Measurements from ENCODE around the gene PEX10. TPM values are rescaled to one million over a fixed set of nuclear protein-coding genes. Genes with fewer than 3 reads are reported as not detected.

PEX10 gene
- polyA plus RNA-seq, 1 donor from 2014 or later = 30.1 TPM

GRCh38 chr1:2396476-2396875, 15.9 kb downstream of the PEX10 start:
- H3K27me3 ChIP-seq (ENCODE audit: insufficient read depth, low read depth, low read length) = no peaks in the 10 kb centered on the region
- no peaks in the 10 kb centered on the region for H4K20me1 ChIP-seq (ENCODE audit: insufficient read depth)
- no peak overlapping the region for H2AFZ ChIP-seq (ENCODE audit: low read depth, low read length)
- no peak overlapping the region for H3K9ac ChIP-seq (ENCODE audit: low read length)
- H3K4me3 ChIP-seq (ENCODE audit: low read length) = no peak overlapping the region
- no peaks in the 10 kb centered on the region for H3F3A ChIP-seq (ENCODE audit: insufficient read depth, low read length, poor library complexity, severe bottlenecking)
- TF ChIP-seq REST (IDR thresholded peaks at IDR 0.05; ENCODE audit: borderline replicate concordance) (no peak), RAD21 (conservative IDR thresholded peaks at IDR 0.05) (no peak), TAF1 (IDR thresholded peaks at IDR 0.05; ENCODE audit: low read depth) (no peak), MXI1 (conservative IDR thresholded peaks at IDR 0.05; ENCODE audit: poor library complexity, severe bottlenecking) (no peak), EZH2 (IDR thresholded peaks at IDR 0.05; ENCODE audit: borderline replicate concordance, insufficient read depth, low read length, poor library complexity, severe bottlenecking) (no peak), CTCF (IDR thresholded peaks at IDR 0.05; ENCODE audit: poor library complexity, severe bottlenecking) (no peak), SMC3 (conservative IDR thresholded peaks at IDR 0.05; ENCODE audit: poor library complexity) (no peak), POLR2AphosphoS5 (IDR thresholded peaks at IDR 0.05) (no peak), EP300 (conservative IDR thresholded peaks at IDR 0.05; ENCODE audit: poor library complexity, severe bottlenecking) (no peak)
- H3K27ac ChIP-seq (ENCODE audit: low read length) = no peak overlapping the region
- H3K9me3 ChIP-seq (ENCODE audit: low read length) = no peaks in the 10 kb centered on the region
- H3K4me2 ChIP-seq (ENCODE audit: low read length) = no peak overlapping the region
- H3K9me2 ChIP-seq (ENCODE audit: insufficient read depth, low read length) = no peaks in the 10 kb centered on the region
- peaks cover 26% of the 10 kb centered on the region for H3K79me2 ChIP-seq (replicated peaks; ENCODE audit: insufficient read depth, low read length)
- no peaks in the 10 kb centered on the region for H3K36me3 ChIP-seq (ENCODE audit: insufficient read depth, low read length)

GRCh38 chr1:2396059-2396458, 16.3 kb downstream of the PEX10 start:
- Histone ChIP-seq H3K79me2 (replicated peaks; ENCODE audit: insufficient read depth, low read length) (peaks cover 26% of the 10 kb centered on the region), H3K36me3 (ENCODE audit: insufficient read depth, low read length) (no peaks in the 10 kb centered on the region)

More at GRCh38 chr1:2396059-2396458, 16.3 kb downstream of the PEX10 start:
- TF ChIP-seq CTCF (IDR thresholded peaks at IDR 0.05; ENCODE audit: poor library complexity, severe bottlenecking) (no peak), EZH2 (IDR thresholded peaks at IDR 0.05; ENCODE audit: borderline replicate concordance, insufficient read depth, low read length, poor library complexity, severe bottlenecking) (no peak), EP300 (conservative IDR thresholded peaks at IDR 0.05; ENCODE audit: poor library complexity, severe bottlenecking) (no peak), MXI1 (conservative IDR thresholded peaks at IDR 0.05; ENCODE audit: poor library complexity, severe bottlenecking) (no peak), RAD21 (conservative IDR thresholded peaks at IDR 0.05) (no peak), TAF1 (IDR thresholded peaks at IDR 0.05; ENCODE audit: low read depth) (no peak), REST (IDR thresholded peaks at IDR 0.05; ENCODE audit: borderline replicate concordance) (no peak), SMC3 (conservative IDR thresholded peaks at IDR 0.05; ENCODE audit: poor library complexity) (no peak), POLR2AphosphoS5 (IDR thresholded peaks at IDR 0.05) (no peak)
- no peaks in the 10 kb centered on the region for H3F3A ChIP-seq (ENCODE audit: insufficient read depth, low read length, poor library complexity, severe bottlenecking)
- no peak overlapping the region for H3K4me3 ChIP-seq (ENCODE audit: low read length)
- H3K9me3 ChIP-seq (ENCODE audit: low read length) = no peaks in the 10 kb centered on the region
- H2AFZ ChIP-seq (ENCODE audit: low read depth, low read length) = no peak overlapping the region
- no peaks in the 10 kb centered on the region for H3K9me2 ChIP-seq (ENCODE audit: insufficient read depth, low read length)
- no peak overlapping the region for H3K27ac ChIP-seq (ENCODE audit: low read length)
- no peaks in the 10 kb centered on the region for H3K27me3 ChIP-seq (ENCODE audit: insufficient read depth, low read depth, low read length)
- no peak overlapping the region for H3K4me2 ChIP-seq (ENCODE audit: low read length)
- no peak overlapping the region for H3K9ac ChIP-seq (ENCODE audit: low read length)
- no peaks in the 10 kb centered on the region for H4K20me1 ChIP-seq (ENCODE audit: insufficient read depth)

All from neural cell (in vitro differentiated cells).